Uterus (tissue), 2 donors: ENCODE data around the gene MRI1.

Source experiments
- CTCF ChIP-seq, 4 experiments: fragments of 200-600 bp in 2 of 4; fragments of 450-650 bp in 2 of 4; sonication (generic) in 2 of 4; IDR thresholded peaks; one replicate each; pipeline ENCODE4 v1.5.1; 2016 to 2019; ENCODE audit warnings: antibody characterized with exemption in 4 of 4, mild to moderate bottlenecking in 2 of 4, moderate library complexity in 1 of 4
- POLR2A ChIP-seq, 2 donors: fragments of 450-650 bp; IDR thresholded peaks; one replicate each; pipeline ENCODE4 v1.6.1; 2016; ENCODE audit warnings: antibody characterized with exemption in 2 of 2, mild to moderate bottlenecking in 1 of 2, moderate library complexity in 1 of 2

- TF ChIP-seq CTCF (IDR thresholded peaks at IDR 0.05) (peak in 1 of 4 experiments; percentile 14), POLR2A (IDR thresholded peaks at IDR 0.05) (peak; percentile 6 to 68)
Observed at GRCh38 chr19:13731147-13731964, 33.0 kb upstream of the MRI1 start.
